Epithelial cell of proximal tubule (primary cell): ENCODE results near the gene TMEM181. TPM values are rescaled to one million over a fixed set of nuclear protein-coding genes. Genes with fewer than 3 reads are reported as not detected.

Experiments used
- DNase-seq: peaks from one replicate; pipeline ENCODE4 v3.0.0-alpha.2; 2011; ENCODE audit warnings: low read depth
- H3K4me3 ChIP-seq: 2 replicates; pipeline ENCODE4 v1.5.1; 2011; ENCODE audit warnings: low read depth, mild to moderate bottlenecking, low read length
- total RNA-seq: library from RNA; depleted of rRNA; stranded (reverse); fragments of >200 nt; gene quantifications from 2 replicates; pipeline ENCODE4 v1.2.3, GENCODE V29; 2015
- TF ChIP-seq, protein P1 (sequence below): conservative IDR thresholded peaks from 2 replicates; pipeline ENCODE4 v1.5.1; 2012; ENCODE audit warnings: low read depth, mild to moderate bottlenecking, low read length

TMEM181 gene
- total RNA-seq, 1 donor from 2014 or later: 16.5 TPM

DNA sequence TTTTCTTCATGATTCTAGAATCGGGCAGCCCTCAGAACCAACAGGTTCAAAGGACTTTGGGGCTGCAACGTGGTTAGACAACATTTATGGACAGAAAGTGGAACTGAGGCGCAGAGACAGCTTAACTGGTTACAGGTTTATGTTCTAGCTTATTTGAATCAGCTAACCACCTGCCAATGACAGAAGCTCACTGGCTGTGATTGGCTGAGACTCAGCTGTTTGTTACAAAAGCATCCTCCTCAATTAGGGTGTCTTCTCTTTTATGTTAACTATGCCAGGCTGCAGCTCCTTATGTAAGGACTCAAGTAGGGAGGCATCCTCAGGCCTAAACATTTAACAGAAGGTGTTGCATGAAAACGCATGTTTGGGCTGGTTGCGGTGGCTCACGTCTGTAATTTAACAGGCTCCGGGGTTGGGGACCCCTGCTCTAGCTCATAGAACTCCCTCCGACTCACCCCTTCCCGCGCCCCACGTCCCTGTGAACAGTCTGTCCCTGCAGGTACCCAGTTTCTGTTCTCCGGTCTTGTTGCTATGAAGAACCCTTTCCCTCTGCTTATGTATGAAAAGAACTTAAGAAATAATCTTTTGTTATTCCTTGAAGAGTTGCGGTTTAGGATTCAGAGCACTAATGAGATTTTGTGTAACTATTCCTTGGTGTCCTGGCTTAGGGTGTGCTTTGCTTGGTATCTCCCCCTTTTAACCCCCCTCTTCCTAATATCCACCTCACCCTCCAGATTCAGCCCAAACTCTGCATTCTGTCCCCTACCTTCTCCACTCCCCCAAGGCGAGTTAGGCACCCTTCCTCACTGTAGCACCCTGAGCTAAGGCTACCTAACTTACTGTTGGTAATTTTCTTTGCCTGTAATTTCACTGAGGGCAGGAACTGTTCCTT lies 1.2 kb upstream of the TMEM181 start:
- no peak overlapping the region for H3K4me3 ChIP-seq
- DNase-seq: no peak
- TF ChIP-seq, protein P1, sequence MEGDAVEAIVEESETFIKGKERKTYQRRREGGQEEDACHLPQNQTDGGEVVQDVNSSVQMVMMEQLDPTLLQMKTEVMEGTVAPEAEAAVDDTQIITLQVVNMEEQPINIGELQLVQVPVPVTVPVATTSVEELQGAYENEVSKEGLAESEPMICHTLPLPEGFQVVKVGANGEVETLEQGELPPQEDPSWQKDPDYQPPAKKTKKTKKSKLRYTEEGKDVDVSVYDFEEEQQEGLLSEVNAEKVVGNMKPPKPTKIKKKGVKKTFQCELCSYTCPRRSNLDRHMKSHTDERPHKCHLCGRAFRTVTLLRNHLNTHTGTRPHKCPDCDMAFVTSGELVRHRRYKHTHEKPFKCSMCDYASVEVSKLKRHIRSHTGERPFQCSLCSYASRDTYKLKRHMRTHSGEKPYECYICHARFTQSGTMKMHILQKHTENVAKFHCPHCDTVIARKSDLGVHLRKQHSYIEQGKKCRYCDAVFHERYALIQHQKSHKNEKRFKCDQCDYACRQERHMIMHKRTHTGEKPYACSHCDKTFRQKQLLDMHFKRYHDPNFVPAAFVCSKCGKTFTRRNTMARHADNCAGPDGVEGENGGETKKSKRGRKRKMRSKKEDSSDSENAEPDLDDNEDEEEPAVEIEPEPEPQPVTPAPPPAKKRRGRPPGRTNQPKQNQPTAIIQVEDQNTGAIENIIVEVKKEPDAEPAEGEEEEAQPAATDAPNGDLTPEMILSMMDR: no peak

DNA sequence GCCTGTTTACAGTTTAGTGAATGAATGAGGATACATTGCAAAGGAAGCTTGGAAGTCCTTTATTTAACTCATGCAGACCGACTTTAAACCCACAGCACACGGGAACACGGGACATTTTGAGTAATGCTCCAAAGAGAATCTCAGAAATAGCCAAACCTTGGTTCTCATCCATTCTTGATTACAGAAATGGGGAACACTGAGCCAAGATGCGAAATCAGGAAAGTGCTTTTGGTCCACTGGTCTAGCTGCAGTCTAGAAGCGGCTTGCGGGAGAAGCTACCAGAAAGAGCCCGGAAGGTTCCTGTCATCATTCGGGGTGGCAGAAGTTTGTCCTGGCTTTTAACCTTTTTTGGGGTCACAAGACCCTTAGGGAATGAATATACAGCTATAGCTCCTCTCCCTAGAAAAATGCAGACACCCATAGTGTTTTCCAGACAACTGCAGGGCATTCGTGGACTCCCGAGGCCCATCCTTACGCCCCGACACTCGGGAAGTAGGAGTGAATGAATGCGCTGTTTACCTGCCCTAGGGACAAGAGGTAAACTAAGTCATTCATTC lies 475 bp upstream of the TMEM181 start:
- TF ChIP-seq, protein P1: no peak
- no peak for DNase-seq
- peak overlapping the region; percentile 82 for H3K4me3 ChIP-seq

DNA sequence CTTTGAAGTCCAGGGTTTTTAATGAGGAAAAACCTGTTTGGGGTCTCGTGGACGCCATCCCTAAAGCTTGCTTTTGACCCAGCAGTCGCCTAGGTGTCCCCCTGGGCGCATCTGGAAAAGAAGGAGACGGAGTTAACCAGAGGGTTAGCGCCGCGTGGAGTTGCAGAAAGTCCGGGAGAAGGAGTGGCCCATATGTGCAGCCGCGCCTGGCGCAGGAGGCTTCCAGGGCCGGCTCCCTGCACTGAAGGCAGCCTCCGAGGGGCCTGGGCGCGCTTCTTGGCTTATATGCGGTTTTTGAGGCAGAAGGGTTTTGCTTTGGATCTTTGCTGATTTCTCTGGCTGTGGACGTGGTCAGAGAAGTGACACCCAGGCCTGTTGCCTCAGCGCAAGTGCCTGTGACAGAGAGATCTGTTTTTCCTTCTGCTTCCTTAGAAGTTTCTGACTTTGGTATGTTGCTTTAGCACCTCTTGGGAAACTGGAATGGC lies 987 bp downstream of the TMEM181 start:
- peak overlapping the region; percentile 82 for H3K4me3 ChIP-seq
- TF ChIP-seq, protein P1: no peak

DNA sequence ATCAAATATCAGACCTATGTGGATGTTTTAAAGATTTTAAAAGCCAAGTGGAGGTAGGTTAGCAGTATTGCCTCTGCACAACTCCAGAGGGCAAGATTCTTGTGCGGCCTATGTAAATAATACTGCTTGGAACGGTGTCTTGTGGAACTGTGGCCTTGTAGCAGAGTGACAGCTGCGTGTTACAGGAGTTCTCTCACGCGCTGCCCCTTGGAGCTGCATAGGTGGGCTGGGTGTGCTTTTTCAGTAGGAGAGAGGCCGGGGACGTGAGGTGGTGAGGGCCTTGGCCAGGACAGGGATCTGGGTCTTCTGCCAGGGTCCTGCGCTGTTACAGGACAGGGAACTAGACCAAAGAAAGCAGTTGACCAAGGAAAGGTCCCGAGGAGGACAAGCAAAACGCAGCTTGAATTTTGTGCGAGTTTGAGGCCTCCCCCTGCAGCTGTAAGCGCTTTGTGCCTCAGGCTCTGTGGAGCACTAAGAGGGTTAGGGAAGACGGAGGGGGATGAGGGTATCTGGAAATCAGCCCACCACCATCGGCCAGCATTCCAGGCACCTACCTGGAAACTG lies 1.5 kb downstream of the TMEM181 start:
- H3K4me3 ChIP-seq: peak overlapping the region; percentile 82
- DNase-seq: no peak
- TF ChIP-seq, protein P1: no peak

More for the DNA sequence above, 987 bp downstream of the TMEM181 start:
- no peak for DNase-seq

DNA sequence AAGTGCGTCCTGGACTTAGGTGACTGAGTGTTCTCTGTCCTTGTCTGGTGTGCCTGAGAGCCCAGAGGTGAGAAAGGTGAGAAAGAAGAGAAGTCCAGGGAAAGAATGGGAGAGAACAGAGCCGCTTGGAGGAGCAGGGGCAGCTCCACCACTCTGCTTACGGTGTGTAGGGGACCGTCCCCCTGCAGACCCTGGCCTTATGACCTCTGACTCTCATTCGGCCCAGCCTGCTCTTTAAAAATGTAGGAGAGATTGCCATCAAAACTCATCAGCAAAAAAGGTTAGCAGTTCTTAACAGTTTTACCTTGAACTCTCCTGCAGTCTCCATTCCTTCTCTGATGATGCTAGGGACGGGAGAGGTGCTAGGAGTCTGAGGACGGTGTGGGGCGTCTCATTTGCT lies 2.0 kb downstream of the TMEM181 start:
- TF ChIP-seq, protein P1: no peak
- DNase-seq: no peak
- no peak overlapping the region for H3K4me3 ChIP-seq

DNA sequence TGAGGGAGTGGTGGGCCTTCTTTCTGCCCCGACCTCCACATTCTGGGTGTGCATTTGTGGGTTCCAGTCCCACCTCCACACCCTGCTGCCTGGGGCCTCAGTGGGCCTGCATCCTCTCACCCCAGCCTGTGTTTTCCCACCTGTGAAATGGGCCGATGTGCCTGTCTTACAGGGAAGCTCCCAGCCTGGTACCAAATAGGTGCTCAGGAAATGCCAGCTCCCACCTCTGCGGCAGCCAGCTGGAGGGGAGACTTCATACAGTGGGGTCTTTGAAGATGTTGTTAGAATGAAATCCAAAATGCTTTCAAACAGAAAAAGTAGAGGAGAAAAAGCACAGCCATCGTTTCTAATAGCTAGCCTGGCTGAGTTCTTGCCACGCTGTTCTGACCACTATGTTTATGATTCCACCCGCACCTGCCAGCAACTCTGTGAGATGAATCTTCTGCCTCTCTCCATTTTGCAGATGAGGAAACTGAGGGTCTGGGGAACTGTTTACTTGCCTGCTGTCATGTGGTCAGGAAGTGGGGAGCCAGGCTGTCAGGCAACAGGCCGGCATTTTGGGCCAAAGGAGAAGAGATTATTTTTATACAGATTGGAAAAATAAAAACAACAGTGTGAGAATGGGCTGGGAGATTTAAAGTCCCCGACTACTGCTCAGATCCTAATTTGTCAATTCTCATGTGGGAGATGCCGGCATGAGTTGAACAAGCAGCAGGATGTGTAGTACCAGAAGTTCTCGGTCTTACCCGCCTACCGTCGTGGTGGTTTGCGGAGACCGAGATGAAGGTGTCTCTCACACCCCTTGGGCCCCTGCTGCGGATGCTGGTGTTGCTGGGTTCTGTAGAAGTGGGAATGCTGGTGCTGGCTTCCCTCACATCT lies 4.6 kb downstream of the TMEM181 start:
- TF ChIP-seq, protein P1: no peak
- H3K4me3 ChIP-seq: no peak overlapping the region
- DNase-seq: no peak
